OCI-LY1 (cell line): ENCODE data around the gene ICOSLG.
"Not testable (repeated sequence)": the region's sequence is repeated elsewhere in the genome, so short reads cannot be mapped to it uniquely, and the experiment has no call there.

Experiments used
- H2AFZ ChIP-seq: fragments of 200-600 bp; sonication (generic), shearing (Covaris generic); 2 replicates; pipeline ENCODE4 v1.6.0; 2014; ENCODE audit warnings: antibody characterized with exemption, mild to moderate bottlenecking, low read length
- H3F3A ChIP-seq: fragments of 200-600 bp; sonication (generic), shearing (Covaris generic); 2 replicates; pipeline ENCODE4 v1.6.0; 2014; ENCODE audit warnings: mild to moderate bottlenecking, antibody characterized with exemption, low read length, moderate library complexity; ENCODE audit not compliant: insufficient read depth
- H3K27ac ChIP-seq: fragments of 200-600 bp; sonication (generic); 2 replicates; pipeline ENCODE4 v1.5.1; 2014; ENCODE audit warnings: low read length, mixed run types, mild to moderate bottlenecking, low read depth; ENCODE audit not compliant: poor library complexity, severe bottlenecking
- H3K27me3 ChIP-seq: fragments of 200-600 bp; sonication (generic); 2 replicates; pipeline ENCODE4 v1.6.0; 2014; ENCODE audit warnings: antibody characterized with exemption, mild to moderate bottlenecking, low read length, moderate library complexity; ENCODE audit not compliant: insufficient read depth
- H3K36me3 ChIP-seq: fragments of 200-600 bp; sonication (generic); 2 replicates; pipeline ENCODE4 v1.6.1; 2014; ENCODE audit warnings: mild to moderate bottlenecking, antibody characterized with exemption, low read length, moderate library complexity, mixed read lengths; ENCODE audit not compliant: insufficient read depth
- H3K4me1 ChIP-seq: fragments of 200-600 bp; sonication (generic); 2 replicates; pipeline ENCODE4 v1.5.1; 2014; ENCODE audit warnings: mild to moderate bottlenecking, low read length, moderate library complexity; ENCODE audit not compliant: insufficient read depth, severe bottlenecking
- H3K4me2 ChIP-seq: fragments of 200-600 bp; sonication (generic), shearing (Covaris generic); 2 replicates; pipeline ENCODE4 v1.6.1; 2014; ENCODE audit warnings: low read length
- H3K4me3 ChIP-seq: fragments of 200-600 bp; sonication (generic); 2 replicates; pipeline ENCODE4 v1.5.1; 2014; ENCODE audit warnings: low read length, low read depth, mild to moderate bottlenecking, mixed read lengths; ENCODE audit not compliant: poor library complexity, severe bottlenecking
- H3K79me2 ChIP-seq: fragments of 200-600 bp; shearing (Covaris generic); 2 replicates; pipeline ENCODE4 v1.6.1; 2016; ENCODE audit warnings: mixed run types, low read length, mixed read lengths; ENCODE audit not compliant: insufficient read depth
- H3K9ac ChIP-seq: fragments of 200-600 bp; sonication (generic), shearing (Covaris generic); 2 replicates; pipeline ENCODE4 v1.6.1; 2014; ENCODE audit warnings: mild to moderate bottlenecking, low read length, mixed read lengths
- H3K9me2 ChIP-seq: fragments of 200-600 bp; sonication (generic), shearing (Covaris generic); 2 replicates; pipeline ENCODE4 v1.6.1; 2014; ENCODE audit warnings: low read depth, mild to moderate bottlenecking, low read length, mixed read lengths
- H3K9me3 ChIP-seq: fragments of 200-600 bp; shearing (Covaris generic); 2 replicates; pipeline ENCODE4 v1.6.1; 2014; ENCODE audit warnings: low read length, mixed read lengths
- H4K20me1 ChIP-seq: fragments of 200-600 bp; sonication (generic), shearing (Covaris generic); 2 replicates; pipeline ENCODE4 v1.6.0; 2016; ENCODE audit warnings: mild to moderate bottlenecking, low read length; ENCODE audit not compliant: insufficient read depth

Gene ICOSLG

DNA sequence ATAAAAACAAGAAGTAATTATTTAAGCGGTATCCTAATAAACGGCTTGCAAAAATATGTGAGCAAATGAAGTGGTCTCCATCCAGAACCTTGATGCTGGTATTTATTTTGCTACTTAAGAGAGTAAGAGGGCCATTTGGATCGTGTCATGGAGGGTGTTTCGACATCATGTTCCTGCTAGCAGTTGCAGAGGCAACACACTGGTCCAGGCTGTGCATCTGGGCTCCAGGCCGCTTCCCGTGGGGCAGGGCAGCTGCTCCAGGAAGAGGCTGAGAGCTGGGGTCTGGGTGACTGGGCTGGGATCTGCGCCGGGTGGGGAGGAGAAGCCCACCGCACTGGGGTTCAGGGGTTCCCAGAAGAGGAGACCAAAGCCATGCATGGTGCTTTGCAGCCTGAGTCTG lies 46.3 kb downstream of the ICOSLG start:
- H2AFZ ChIP-seq, H3F3A ChIP-seq, H3K9ac ChIP-seq, H4K20me1 ChIP-seq, H3K4me1 ChIP-seq, H3K27me3 ChIP-seq, H3K9me3 ChIP-seq, H3K27ac ChIP-seq, H3K4me2 ChIP-seq, H3K4me3 ChIP-seq, H3K9me2 ChIP-seq, H3K36me3 ChIP-seq, H3K79me2 ChIP-seq: not testable (repeated sequence)

DNA sequence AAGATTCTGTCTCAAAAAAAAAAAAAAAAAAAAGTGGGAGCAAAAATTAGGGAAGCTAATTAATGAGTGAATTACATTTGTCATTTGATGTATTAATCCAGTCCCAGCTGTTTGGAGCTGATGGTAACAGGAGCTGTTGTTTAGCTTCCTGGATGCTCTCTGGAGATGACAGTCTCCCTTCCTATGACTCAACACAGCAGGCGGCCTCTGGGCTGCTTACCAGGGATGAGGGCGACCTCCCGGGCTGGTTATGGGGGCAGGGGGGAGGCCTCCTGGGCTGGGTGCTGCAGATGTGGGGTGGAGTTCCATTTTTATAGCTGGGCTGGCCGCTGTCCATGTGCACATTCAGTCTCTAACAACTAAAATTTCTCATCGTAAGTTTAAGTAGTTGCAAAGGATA lies 47.6 kb downstream of the ICOSLG start:
- not testable (repeated sequence) for H3K4me3 ChIP-seq, H3K9me3 ChIP-seq, H3F3A ChIP-seq, H3K9ac ChIP-seq, H2AFZ ChIP-seq, H3K36me3 ChIP-seq, H3K4me1 ChIP-seq, H3K27ac ChIP-seq, H3K27me3 ChIP-seq, H3K79me2 ChIP-seq, H3K4me2 ChIP-seq, H3K9me2 ChIP-seq, H4K20me1 ChIP-seq

GRCh38 chr21:44190349-44191271 lies 50.1 kb downstream of the ICOSLG start:
- H3K4me1 ChIP-seq, H3K4me3 ChIP-seq, H3K27me3 ChIP-seq, H3K9ac ChIP-seq, H3K9me3 ChIP-seq, H3F3A ChIP-seq, H2AFZ ChIP-seq, H3K79me2 ChIP-seq, H3K36me3 ChIP-seq, H3K4me2 ChIP-seq, H3K9me2 ChIP-seq, H3K27ac ChIP-seq, H4K20me1 ChIP-seq: not testable (repeated sequence)

DNA sequence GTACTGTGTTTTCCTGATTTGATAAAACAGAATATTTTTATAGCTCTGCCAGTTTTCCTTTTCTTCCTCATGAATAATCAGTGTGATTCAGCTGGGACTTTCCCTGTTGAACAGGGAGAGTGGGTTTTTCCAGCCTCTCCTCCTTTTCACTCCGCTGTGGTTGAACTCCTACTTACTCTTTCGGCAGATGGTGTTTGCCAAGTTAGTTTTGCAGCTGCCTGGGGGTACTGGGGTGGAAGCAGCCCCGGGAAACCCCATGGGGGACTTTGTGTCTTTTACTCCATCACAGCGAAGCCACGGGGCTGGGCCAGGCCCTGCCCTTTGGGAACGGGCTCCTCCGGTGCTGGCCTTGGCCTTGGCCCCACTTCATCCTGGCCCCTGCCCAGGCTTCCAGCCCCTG lies 55.9 kb downstream of the ICOSLG start:
- not testable (repeated sequence) for H4K20me1 ChIP-seq, H3K9me2 ChIP-seq, H3K79me2 ChIP-seq, H3K4me2 ChIP-seq, H3K9me3 ChIP-seq, H3K4me1 ChIP-seq, H3K4me3 ChIP-seq, H3K9ac ChIP-seq, H2AFZ ChIP-seq, H3K36me3 ChIP-seq, H3K27ac ChIP-seq, H3K27me3 ChIP-seq, H3F3A ChIP-seq

- not testable (repeated sequence) for H3K27ac ChIP-seq, H3K4me3 ChIP-seq, H3K27me3 ChIP-seq, H3F3A ChIP-seq, H3K79me2 ChIP-seq, H3K4me1 ChIP-seq, H4K20me1 ChIP-seq, H3K9me2 ChIP-seq, H3K9me3 ChIP-seq, H3K4me2 ChIP-seq, H2AFZ ChIP-seq, H3K36me3 ChIP-seq, H3K9ac ChIP-seq
These were observed 58.5 kb downstream of the ICOSLG start for GRCh38 chr21:44182202-44182601.

- not testable (repeated sequence) for H2AFZ ChIP-seq, H4K20me1 ChIP-seq, H3K9ac ChIP-seq, H3K4me2 ChIP-seq, H3K4me3 ChIP-seq, H3K9me2 ChIP-seq, H3K27me3 ChIP-seq, H3K79me2 ChIP-seq, H3K9me3 ChIP-seq, H3F3A ChIP-seq, H3K36me3 ChIP-seq, H3K4me1 ChIP-seq, H3K27ac ChIP-seq
These were observed 59.2 kb downstream of the ICOSLG start for GRCh38 chr21:44181506-44181905.

DNA sequence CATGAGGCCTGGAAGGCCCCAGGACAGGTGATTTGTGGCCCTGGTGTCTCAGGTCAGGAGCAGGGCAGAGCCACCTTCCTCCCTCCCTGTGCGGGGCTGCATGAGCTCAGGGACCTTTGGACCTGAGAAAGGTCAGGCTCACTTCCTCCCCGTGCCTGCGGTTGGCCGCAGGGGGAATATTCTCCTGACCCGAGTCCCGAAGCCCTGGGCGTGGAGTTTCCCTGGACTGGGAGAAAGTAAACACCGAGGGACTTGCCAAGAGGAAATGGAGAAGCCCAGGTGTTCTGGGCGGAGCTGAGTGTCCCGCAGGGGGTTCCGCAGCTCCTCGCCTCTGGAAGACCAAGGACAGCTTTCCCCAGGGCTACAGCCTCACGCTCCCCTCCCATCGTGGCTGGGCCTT lies 64.6 kb downstream of the ICOSLG start:
- H3K79me2 ChIP-seq, H3K9me3 ChIP-seq, H3K27ac ChIP-seq, H4K20me1 ChIP-seq, H3K36me3 ChIP-seq, H2AFZ ChIP-seq, H3K4me2 ChIP-seq, H3K27me3 ChIP-seq, H3K9me2 ChIP-seq, H3K4me3 ChIP-seq, H3K9ac ChIP-seq, H3F3A ChIP-seq, H3K4me1 ChIP-seq: not testable (repeated sequence)

DNA sequence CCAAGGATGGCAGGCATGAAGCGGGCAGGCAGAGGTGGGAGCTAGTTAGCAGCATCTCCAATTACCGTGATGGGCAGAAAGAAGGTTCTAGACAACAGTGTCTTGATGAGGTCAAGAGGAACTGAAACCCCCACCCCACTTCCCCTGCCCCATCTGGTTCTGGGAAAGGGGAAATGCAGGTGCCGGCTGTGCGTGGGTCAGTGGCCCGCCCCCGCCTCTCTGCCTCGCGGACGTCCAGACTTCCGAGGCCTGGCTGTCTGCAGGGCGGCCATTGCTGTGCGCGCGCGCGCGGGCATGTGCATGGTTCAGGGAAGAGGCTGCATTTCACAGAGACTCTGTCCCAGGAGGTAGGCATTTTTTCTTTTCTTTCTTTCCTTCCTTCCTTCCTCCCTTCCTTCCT lies 65.6 kb downstream of the ICOSLG start:
- not testable (repeated sequence) for H3K4me3 ChIP-seq, H3K27ac ChIP-seq, H3K9me3 ChIP-seq, H3K79me2 ChIP-seq, H3F3A ChIP-seq, H3K27me3 ChIP-seq, H2AFZ ChIP-seq, H3K36me3 ChIP-seq, H4K20me1 ChIP-seq, H3K4me2 ChIP-seq, H3K9ac ChIP-seq, H3K4me1 ChIP-seq, H3K9me2 ChIP-seq
